Tibial nerve (tissue), 3 donors: ENCODE results near the gene MAPK1.

ENCODE experiments used
- POLR2A ChIP-seq, 2 donors: fragments of 450-650 bp; IDR thresholded peaks; one replicate each; pipeline ENCODE4 v1.6.1; 2017; ENCODE audit warnings: antibody characterized with exemption in 2 of 2, mild to moderate bottlenecking in 2 of 2, moderate library complexity in 2 of 2
- TF ChIP-seq, protein P1 (sequence below), 5 experiments: fragments of 200-600 bp in 3 of 5; fragments of 450-650 bp in 2 of 5; sonication (generic) in 3 of 5; IDR thresholded peaks; one replicate each; pipeline ENCODE4 v1.5.1; 2016 to 2019; ENCODE audit warnings: antibody characterized with exemption in 5 of 5, mild to moderate bottlenecking in 3 of 5, moderate library complexity in 2 of 5

GRCh38 chr22:21858025-21858764 is 9.2 kb downstream of the MAPK1 start:
- TF ChIP-seq, protein P1, sequence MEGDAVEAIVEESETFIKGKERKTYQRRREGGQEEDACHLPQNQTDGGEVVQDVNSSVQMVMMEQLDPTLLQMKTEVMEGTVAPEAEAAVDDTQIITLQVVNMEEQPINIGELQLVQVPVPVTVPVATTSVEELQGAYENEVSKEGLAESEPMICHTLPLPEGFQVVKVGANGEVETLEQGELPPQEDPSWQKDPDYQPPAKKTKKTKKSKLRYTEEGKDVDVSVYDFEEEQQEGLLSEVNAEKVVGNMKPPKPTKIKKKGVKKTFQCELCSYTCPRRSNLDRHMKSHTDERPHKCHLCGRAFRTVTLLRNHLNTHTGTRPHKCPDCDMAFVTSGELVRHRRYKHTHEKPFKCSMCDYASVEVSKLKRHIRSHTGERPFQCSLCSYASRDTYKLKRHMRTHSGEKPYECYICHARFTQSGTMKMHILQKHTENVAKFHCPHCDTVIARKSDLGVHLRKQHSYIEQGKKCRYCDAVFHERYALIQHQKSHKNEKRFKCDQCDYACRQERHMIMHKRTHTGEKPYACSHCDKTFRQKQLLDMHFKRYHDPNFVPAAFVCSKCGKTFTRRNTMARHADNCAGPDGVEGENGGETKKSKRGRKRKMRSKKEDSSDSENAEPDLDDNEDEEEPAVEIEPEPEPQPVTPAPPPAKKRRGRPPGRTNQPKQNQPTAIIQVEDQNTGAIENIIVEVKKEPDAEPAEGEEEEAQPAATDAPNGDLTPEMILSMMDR (IDR thresholded peaks at IDR 0.05) = no peak
- TF ChIP-seq POLR2A (IDR thresholded peaks at IDR 0.05) = no peak
